GM21381 (cell line): Measurements from ENCODE around the gene CORO1A.
"Not testable (repeated sequence)": the region's sequence is repeated elsewhere in the genome, so short reads cannot be mapped to it uniquely, and the experiment has no call there.

Experiments used
- ATAC-seq: cut with Tn5 transposase; IDR thresholded peaks from one replicate; pipeline ENCODE4 v1.9.1; 2021; ENCODE audit warnings: mild to moderate bottlenecking, moderate library complexity; ENCODE audit not compliant: unreplicated experiment

CORO1A gene

DNA sequence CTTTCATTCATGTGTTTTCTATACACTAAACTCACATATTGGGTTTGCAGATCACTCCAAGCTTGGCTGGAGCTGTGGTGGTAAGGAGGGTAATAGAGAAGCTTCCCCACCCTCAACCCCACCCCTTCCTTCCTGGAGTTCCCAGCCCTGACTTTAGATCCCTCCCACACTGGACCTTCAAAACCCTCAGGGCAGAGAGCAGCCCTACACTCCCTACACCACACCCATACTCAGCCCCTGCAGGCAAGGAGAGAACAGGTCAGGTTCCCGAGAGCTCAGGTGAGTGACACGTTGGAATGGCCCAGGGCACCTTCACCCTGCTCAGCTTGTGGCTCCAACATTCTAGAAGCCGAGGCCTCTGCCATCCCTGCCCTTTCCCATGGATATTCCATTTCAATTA lies 15.6 kb downstream of the CORO1A start, which contains the start of gene SULT1A3:
SULT1A3 (plus strand) TSS at position 207 of the 400 bp plus-strand sequence. CDS start 1,474 bp downstream, outside the sequence.
- not testable (repeated sequence) for ATAC-seq

DNA sequence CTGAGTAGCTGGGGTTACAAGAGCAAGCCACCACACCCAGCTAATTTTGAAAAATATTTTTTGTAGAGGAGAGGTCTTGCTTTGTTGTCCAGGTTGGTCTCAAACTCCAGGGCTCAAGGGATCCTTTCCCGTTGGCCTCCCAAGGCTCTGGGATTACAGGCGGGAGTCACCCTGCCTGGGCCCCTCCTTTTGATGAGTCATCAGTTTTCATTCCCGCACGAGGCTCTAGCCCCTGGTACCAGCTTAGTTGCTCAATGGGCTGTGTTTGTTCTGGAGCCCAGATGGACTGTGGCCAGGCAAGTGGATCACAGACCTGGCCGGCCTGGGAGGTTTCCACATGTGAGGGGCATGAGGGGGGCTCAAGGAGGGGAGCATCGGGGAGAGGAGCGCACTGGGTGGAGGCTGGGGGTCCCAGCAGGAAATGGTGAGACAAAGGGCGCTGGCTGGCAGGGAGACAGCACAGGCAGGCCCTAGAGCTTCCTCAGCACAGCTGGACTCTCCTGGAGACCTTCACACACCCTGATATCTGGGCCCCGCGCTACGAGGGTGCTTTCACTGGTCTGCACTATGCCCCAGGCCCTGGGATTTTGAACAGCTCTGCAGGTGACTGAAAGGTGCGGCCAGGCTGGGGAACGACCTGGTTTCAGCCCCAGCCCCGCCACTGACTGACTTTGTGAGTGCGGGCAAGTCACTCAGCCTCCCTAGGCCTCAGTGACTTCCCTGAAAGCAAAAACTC lies 16.4 kb downstream of the CORO1A start:
- ATAC-seq = not testable (repeated sequence)

GRCh38 chr16:30205541-30206236 lies 22.3 kb downstream of the CORO1A start:
- ATAC-seq = not testable (repeated sequence)

- ATAC-seq = not testable (repeated sequence)
These were observed 22.9 kb downstream of the CORO1A start for GRCh38 chr16:30206252-30206651.

- not testable (repeated sequence) for ATAC-seq
These were observed 23.8 kb downstream of the CORO1A start for GRCh38 chr16:30207063-30207704.

GRCh38 chr16:30209032-30209431 lies 25.6 kb downstream of the CORO1A start:
- not testable (repeated sequence) for ATAC-seq

DNA sequence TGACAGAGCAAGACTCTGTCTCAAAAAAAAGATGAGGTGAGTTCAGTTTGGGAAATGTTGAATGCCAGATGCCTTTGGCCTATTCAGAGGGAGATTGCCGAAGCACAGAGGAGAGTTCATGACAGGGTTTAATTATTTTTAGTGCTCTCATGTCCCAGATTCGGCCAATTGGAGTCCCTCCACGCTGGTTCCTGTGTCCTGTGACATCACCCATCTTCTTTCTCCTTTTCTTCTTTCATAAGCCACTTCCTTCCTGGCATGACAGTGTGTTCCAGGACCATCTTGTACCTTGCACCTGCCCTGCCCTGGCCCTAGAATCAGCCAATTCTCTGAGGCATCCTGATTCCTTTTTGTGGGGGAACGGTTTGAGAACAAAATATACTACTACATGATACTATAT lies 28.0 kb downstream of the CORO1A start:
- not testable (repeated sequence) for ATAC-seq

DNA sequence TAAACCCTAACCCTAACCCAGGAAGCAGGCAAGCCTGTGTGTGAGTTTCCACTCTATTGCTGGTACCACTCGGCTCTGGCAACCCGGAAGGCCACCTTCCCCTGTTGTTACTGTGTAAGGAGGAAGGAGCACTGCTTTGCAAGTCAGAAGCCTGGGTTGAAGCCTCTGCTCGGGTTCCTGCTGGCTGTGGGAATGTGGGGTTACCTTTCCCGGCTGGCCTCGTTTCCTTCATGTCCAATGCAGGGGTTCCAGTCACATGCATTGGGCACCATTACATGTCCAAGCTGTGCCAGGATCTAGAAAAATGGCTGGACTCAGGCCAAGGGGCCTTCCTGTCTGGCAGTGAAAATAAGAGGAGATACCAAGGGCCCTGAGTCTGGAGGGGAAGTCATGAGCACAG lies 33.7 kb downstream of the CORO1A start:
- not testable (repeated sequence) for ATAC-seq
